ENCODE results near the gene MSH4. TPM values are rescaled to one million over a fixed set of nuclear protein-coding genes. Genes with fewer than 3 reads are reported as not detected.

The MSH4 gene
- total RNA-seq, 1 donor from 2014 or later: 0.25 TPM

- intact Hi-C loops (cut with DNase I): no loop called here
- Histone ChIP-seq H3K27me3 (no peaks in the 10 kb centered on the region), H3K27ac (no peak overlapping the region), H3K4me1 (no peaks in the 10 kb centered on the region), H3K36me3 (no peaks in the 10 kb centered on the region), H3K9me3 (no peaks in the 10 kb centered on the region), H3K4me3 (no peak overlapping the region)
- no peak for DNase-seq (ENCODE audit: extremely low spot score in 2 of 2)
- TF ChIP-seq POLR2A (IDR thresholded peaks at IDR 0.05) (no peak), POLR2AphosphoS5 (IDR thresholded peaks at IDR 0.05; ENCODE audit: insufficient read depth in 1 of 2, low read depth in 1 of 2) (no peak)
- TF ChIP-seq, protein P1, sequence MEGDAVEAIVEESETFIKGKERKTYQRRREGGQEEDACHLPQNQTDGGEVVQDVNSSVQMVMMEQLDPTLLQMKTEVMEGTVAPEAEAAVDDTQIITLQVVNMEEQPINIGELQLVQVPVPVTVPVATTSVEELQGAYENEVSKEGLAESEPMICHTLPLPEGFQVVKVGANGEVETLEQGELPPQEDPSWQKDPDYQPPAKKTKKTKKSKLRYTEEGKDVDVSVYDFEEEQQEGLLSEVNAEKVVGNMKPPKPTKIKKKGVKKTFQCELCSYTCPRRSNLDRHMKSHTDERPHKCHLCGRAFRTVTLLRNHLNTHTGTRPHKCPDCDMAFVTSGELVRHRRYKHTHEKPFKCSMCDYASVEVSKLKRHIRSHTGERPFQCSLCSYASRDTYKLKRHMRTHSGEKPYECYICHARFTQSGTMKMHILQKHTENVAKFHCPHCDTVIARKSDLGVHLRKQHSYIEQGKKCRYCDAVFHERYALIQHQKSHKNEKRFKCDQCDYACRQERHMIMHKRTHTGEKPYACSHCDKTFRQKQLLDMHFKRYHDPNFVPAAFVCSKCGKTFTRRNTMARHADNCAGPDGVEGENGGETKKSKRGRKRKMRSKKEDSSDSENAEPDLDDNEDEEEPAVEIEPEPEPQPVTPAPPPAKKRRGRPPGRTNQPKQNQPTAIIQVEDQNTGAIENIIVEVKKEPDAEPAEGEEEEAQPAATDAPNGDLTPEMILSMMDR (IDR thresholded peaks at IDR 0.05): no peak
These were observed 155.3 kb downstream of the MSH4 start for GRCh38 chr1:75952016-75952415.

DNA sequence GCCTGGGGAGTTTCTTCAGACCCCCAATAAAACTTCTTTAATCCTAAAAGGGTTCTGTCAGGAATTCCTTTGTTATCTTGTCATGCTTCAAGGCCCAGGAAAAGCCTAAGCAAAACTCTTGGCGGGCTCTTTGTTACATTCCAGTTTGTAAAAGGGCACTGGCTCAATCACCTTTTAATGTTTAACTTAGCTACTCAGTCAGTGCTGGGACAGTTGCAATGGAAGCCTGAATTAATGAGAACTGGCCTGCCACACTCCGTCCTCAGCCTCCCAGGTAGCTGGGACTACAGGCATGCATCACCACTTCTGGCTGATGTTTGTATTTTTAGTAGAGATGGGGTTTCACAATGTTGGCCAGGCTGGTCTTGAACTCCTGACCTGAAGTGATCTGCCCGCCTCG, 156.8 kb downstream of the MSH4 start:
- Histone ChIP-seq H3K36me3 (no peaks in the 10 kb centered on the region), H3K27ac (no peak overlapping the region)
- intact Hi-C loops (cut with DNase I): no loop called here

GRCh38 chr1:75954586-75954985, 157.9 kb downstream of the MSH4 start:
- H3K27ac ChIP-seq: no peak overlapping the region
- no peaks in the 10 kb centered on the region for H3K4me1 ChIP-seq
- H3K27me3 ChIP-seq: no peaks in the 10 kb centered on the region
- H3K36me3 ChIP-seq: no peaks in the 10 kb centered on the region
- no peak overlapping the region for H3K4me3 ChIP-seq
- no peaks in the 10 kb centered on the region for H3K9me3 ChIP-seq
- no peak for DNase-seq (ENCODE audit: extremely low spot score in 2 of 2)
- TF ChIP-seq, protein P1 (IDR thresholded peaks at IDR 0.05): no peak
- TF ChIP-seq POLR2AphosphoS5 (IDR thresholded peaks at IDR 0.05; ENCODE audit: insufficient read depth in 1 of 2, low read depth in 1 of 2): no peak
- no peak for TF ChIP-seq POLR2A (IDR thresholded peaks at IDR 0.05)
- intact Hi-C loops (cut with DNase I): no loop called here

More for the DNA sequence above, 156.8 kb downstream of the MSH4 start:
- DNase-seq (ENCODE audit: extremely low spot score in 2 of 2): no peak
- H3K4me3 ChIP-seq: no peak overlapping the region
- H3K9me3 ChIP-seq: no peaks in the 10 kb centered on the region
- TF ChIP-seq, protein P1 (IDR thresholded peaks at IDR 0.05): no peak
- TF ChIP-seq POLR2A (IDR thresholded peaks at IDR 0.05) (no peak), POLR2AphosphoS5 (IDR thresholded peaks at IDR 0.05; ENCODE audit: insufficient read depth in 1 of 2, low read depth in 1 of 2) (no peak)
- no peaks in the 10 kb centered on the region for H3K4me1 ChIP-seq
- H3K27me3 ChIP-seq: no peaks in the 10 kb centered on the region

Small RNAs within 50 kb of the gene (small RNA-seq; reads per million reads assigned to genes)
- gene SNORD45A: not detected
- gene SNORD45B: not detected
- not detected for gene SNORD45C

Other genes with a start within 250 kb of the MSH4 start
- 1.2 TPM for gene SLC44A5, start 185.8 kb upstream of the MSH4 start, total RNA-seq
- 30.2 TPM for gene ACADM, start 72.2 kb upstream of the MSH4 start, total RNA-seq
- 58.2 TPM for gene RABGGTB, start 10.6 kb upstream of the MSH4 start, total RNA-seq
- gene ASB17, start 135.5 kb downstream of the MSH4 start, total RNA-seq: not detected